A549 (cell line): ENCODE results near the gene ZDHHC3.

ENCODE experiments used
- TF ChIP-seq, protein P1 (sequence below): fragments of 200-600 bp; sonication (generic); IDR thresholded peaks from 2 replicates; pipeline ENCODE4 v1.6.1; 2016; ENCODE audit warnings: antibody characterized with exemption, mild to moderate bottlenecking, moderate library complexity
- TF ChIP-seq, protein P2 (sequence below): IDR thresholded peaks from 2 replicates; pipeline ENCODE4 v1.6.1; 2012
- TF ChIP-seq, protein P3 (sequence below): fragments of >200 bp; sonication (Bioruptor Twin); formaldehyde crosslinking; IDR thresholded peaks from 3 replicates; pipeline ENCODE4 v1.5.1; 2016

DNA sequence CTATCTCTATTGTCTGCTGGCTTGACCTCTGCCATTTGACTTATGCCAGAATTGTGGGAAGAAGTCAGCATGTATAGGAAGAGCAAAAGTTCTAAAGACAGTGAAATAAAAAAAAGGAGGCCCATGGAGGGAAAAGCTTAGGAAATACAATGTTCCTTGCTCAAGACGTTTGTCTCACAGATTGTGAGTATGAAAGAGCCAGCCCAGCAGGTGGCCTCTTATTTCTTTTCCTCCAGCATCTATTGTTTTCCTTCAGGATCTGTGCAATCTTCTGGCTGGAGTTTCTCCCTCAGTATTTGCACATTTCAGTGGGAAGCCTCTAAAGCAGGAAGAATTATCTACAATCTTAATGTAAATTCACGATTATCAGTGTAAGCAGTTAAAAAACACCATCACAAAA is 43.7 kb downstream of the ZDHHC3 start:
- TF ChIP-seq, protein P1, sequence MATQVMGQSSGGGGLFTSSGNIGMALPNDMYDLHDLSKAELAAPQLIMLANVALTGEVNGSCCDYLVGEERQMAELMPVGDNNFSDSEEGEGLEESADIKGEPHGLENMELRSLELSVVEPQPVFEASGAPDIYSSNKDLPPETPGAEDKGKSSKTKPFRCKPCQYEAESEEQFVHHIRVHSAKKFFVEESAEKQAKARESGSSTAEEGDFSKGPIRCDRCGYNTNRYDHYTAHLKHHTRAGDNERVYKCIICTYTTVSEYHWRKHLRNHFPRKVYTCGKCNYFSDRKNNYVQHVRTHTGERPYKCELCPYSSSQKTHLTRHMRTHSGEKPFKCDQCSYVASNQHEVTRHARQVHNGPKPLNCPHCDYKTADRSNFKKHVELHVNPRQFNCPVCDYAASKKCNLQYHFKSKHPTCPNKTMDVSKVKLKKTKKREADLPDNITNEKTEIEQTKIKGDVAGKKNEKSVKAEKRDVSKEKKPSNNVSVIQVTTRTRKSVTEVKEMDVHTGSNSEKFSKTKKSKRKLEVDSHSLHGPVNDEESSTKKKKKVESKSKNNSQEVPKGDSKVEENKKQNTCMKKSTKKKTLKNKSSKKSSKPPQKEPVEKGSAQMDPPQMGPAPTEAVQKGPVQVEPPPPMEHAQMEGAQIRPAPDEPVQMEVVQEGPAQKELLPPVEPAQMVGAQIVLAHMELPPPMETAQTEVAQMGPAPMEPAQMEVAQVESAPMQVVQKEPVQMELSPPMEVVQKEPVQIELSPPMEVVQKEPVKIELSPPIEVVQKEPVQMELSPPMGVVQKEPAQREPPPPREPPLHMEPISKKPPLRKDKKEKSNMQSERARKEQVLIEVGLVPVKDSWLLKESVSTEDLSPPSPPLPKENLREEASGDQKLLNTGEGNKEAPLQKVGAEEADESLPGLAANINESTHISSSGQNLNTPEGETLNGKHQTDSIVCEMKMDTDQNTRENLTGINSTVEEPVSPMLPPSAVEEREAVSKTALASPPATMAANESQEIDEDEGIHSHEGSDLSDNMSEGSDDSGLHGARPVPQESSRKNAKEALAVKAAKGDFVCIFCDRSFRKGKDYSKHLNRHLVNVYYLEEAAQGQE = no peak
- TF ChIP-seq, protein P2, sequence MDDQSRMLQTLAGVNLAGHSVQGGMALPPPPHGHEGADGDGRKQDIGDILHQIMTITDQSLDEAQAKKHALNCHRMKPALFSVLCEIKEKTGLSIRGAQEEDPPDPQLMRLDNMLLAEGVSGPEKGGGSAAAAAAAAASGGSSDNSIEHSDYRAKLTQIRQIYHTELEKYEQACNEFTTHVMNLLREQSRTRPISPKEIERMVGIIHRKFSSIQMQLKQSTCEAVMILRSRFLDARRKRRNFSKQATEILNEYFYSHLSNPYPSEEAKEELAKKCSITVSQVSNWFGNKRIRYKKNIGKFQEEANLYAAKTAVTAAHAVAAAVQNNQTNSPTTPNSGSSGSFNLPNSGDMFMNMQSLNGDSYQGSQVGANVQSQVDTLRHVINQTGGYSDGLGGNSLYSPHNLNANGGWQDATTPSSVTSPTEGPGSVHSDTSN = no peak
- TF ChIP-seq, protein P3, sequence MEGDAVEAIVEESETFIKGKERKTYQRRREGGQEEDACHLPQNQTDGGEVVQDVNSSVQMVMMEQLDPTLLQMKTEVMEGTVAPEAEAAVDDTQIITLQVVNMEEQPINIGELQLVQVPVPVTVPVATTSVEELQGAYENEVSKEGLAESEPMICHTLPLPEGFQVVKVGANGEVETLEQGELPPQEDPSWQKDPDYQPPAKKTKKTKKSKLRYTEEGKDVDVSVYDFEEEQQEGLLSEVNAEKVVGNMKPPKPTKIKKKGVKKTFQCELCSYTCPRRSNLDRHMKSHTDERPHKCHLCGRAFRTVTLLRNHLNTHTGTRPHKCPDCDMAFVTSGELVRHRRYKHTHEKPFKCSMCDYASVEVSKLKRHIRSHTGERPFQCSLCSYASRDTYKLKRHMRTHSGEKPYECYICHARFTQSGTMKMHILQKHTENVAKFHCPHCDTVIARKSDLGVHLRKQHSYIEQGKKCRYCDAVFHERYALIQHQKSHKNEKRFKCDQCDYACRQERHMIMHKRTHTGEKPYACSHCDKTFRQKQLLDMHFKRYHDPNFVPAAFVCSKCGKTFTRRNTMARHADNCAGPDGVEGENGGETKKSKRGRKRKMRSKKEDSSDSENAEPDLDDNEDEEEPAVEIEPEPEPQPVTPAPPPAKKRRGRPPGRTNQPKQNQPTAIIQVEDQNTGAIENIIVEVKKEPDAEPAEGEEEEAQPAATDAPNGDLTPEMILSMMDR = no peak
